GM12801 (cell line): ENCODE results near the gene LILRB3.

Experiments
- TF ChIP-seq, protein P1 (sequence below): IDR thresholded peaks from one replicate; pipeline ENCODE4 v1.5.1; 2011; ENCODE audit warnings: control low read depth; ENCODE audit not compliant: insufficient read length; ENCODE audit errors: extremely low read depth

The LILRB3 gene

DNA sequence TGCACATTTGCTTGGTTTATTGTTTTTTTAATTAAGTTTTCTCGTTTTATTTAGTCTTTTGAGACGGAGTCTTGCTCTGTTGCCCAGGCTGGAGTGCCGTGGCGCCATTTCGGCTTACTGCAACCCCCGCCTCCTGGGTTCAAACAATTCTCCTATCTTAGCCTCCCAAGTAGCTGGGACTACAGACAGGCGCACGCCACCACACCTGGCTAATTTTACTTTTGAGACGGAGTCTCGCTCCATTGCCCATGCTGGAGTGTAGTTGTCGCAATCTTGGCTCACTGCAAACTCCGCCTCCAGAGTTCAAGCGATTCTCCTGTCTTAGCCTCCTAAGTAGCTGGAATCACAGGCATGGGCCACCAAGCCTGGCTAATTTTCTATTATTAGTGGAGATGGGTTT lies 20.8 kb downstream of the LILRB3 start:
- TF ChIP-seq, protein P1, sequence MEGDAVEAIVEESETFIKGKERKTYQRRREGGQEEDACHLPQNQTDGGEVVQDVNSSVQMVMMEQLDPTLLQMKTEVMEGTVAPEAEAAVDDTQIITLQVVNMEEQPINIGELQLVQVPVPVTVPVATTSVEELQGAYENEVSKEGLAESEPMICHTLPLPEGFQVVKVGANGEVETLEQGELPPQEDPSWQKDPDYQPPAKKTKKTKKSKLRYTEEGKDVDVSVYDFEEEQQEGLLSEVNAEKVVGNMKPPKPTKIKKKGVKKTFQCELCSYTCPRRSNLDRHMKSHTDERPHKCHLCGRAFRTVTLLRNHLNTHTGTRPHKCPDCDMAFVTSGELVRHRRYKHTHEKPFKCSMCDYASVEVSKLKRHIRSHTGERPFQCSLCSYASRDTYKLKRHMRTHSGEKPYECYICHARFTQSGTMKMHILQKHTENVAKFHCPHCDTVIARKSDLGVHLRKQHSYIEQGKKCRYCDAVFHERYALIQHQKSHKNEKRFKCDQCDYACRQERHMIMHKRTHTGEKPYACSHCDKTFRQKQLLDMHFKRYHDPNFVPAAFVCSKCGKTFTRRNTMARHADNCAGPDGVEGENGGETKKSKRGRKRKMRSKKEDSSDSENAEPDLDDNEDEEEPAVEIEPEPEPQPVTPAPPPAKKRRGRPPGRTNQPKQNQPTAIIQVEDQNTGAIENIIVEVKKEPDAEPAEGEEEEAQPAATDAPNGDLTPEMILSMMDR: no peak

DNA sequence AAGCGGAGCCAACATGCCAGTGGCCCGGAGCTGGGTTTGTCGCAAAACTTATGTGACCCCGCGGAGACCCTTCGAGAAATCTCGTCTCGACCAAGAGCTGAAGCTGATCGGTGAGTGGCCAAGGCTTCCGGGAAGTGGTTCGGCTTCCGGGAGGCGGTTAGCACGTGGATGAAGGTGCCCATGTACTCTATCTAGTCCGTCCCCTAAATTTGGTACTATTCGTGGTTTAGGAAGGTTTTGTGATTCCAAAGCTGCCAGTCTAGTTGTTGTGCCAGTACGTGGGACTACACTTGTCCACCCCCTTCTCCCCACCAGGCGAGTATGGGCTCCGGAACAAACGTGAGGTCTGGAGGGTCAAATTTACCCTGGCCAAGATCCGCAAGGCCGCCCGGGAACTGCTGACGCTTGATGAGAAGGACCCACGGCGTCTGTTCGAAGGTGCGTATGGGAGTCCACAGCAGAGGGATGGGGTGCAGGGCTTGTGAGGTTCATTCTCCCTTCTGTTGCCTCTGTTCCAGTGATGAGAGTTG lies 21.6 kb downstream of the LILRB3 start:
- TF ChIP-seq, protein P1: no peak

DNA sequence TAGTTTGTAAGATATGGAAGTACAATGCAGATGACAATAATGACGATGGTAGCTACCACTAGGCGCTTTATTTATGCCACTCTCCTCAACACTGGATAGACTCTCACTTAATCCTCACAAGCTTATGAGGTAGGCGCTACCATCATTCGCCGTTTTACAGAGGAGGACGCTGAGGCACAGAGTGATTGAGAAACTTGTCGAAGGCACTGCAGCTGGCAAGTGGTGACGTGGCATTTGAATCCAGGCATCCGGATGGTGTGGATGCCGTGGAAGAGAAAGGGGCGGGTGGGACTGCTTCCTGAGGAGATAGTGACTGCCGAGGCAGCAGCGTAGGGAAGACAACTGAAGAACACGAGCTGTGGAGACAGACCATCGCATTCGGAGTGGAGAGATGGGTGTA lies 23.4 kb downstream of the LILRB3 start:
- TF ChIP-seq, protein P1: no peak

DNA sequence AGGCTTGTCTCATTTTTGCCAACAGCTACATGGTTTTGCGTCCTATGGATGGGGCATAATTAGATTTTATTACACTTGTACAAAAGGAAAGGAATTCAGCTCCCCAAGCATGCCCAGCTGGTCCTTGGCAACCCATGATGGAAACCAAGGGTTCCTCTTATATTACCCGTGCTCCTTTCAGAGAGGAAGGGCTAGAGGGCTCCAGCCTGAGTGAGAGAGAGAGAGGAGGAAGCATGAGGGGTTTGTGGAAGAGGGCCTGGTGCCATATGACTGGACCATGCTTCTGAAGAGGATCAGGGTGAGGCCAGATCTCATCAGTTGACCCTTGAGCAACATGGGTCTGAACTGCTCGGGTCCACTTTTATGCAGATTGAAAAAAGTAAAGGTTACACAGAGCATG lies 25.7 kb downstream of the LILRB3 start:
- TF ChIP-seq, protein P1: no peak

DNA sequence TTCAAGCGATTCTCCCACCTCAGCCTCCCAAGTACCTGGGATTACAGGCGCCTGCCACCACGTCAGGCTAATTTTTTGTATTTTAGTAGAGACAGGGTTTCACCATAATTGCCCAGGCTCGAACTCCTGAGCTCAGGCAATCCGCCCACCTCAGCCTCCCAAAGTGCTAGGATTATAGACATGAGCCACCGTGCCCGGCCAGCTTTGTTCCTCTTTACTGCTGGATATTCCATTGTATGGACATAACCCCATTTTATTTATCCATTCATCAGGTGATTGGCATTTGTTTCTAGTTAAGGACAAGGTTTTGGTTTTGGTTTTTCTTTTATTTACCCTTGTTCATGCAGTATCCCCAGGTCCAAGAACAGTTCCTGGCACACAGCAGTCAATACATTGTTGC lies 26.3 kb downstream of the LILRB3 start:
- TF ChIP-seq, protein P1: no peak

DNA sequence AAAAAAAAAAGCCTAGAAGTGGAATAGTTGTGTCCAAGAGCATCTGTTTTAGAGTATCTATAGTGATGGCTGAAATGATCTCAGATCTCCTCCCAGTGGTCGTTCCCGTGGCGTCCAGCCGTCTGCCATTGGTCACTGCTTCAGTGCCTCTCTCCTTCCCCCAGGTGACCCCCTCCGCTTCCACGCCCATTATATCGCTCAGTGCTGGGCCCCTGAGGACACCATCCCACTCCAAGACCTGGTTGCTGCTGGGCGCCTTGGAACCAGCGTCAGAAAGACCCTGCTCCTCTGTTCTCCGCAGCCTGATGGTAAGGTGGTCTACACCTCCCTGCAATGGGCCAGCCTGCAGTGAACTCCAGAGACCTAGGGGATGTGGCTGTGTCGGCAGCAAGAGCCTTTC lies 29.8 kb downstream of the LILRB3 start:
- TF ChIP-seq, protein P1: no peak

DNA sequence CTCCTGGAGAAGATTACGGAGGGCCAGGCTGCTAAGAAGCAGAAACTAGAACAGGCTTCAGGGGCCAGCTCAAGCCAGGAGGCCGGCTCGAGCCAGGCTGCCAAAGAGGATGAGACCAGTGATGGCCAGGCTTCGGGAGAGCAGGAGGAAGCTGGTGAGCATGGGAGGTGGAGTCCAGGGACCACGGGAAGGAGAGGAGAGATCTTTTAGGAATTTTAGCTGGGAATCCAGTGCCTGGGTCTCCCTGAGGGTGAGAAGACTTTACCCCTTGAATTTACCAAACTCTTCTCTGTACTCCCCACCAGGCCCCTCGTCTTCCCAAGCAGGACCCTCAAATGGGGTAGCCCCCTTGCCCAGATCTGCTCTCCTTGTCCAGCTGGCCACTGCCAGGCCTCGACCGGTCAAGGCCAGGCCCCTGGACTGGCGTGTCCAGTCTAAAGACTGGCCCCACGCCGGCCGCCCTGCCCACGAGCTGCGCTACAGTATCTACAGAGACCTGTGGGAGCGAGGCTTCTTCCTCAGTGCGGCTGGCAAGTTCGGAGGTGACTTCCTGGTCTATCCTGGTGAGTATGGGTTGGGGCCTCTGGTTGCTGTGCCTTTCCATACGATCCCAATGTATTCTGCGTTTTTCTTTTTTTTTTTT lies 30.9 kb downstream of the LILRB3 start:
- TF ChIP-seq, protein P1: no peak
